ENCODE measurements around the gene ATF5.

Gene ATF5

GRCh38 chr19:49929121-49929610 is at the start of gene ATF5, which contains the start of gene NUP62:
TSS of gene ATF5 (plus strand) at chr19:49929205. CDS start at chr19:49930851, 1,646 bp downstream.
TSS of gene NUP62 (minus strand) at chr19:49929504. CDS start at chr19:49909807, 19,697 bp downstream.
- TF ChIP-seq, protein P1, sequence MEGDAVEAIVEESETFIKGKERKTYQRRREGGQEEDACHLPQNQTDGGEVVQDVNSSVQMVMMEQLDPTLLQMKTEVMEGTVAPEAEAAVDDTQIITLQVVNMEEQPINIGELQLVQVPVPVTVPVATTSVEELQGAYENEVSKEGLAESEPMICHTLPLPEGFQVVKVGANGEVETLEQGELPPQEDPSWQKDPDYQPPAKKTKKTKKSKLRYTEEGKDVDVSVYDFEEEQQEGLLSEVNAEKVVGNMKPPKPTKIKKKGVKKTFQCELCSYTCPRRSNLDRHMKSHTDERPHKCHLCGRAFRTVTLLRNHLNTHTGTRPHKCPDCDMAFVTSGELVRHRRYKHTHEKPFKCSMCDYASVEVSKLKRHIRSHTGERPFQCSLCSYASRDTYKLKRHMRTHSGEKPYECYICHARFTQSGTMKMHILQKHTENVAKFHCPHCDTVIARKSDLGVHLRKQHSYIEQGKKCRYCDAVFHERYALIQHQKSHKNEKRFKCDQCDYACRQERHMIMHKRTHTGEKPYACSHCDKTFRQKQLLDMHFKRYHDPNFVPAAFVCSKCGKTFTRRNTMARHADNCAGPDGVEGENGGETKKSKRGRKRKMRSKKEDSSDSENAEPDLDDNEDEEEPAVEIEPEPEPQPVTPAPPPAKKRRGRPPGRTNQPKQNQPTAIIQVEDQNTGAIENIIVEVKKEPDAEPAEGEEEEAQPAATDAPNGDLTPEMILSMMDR (conservative IDR thresholded peaks at IDR 0.05; ENCODE audit: low read depth, low read length): no peak
- DNase-seq (ENCODE audit: low read depth): peak; percentile 82
- H3K4me3 ChIP-seq (ENCODE audit: low read depth, low read length): peak within 1 kb of the TSS; percentile 98

DNA sequence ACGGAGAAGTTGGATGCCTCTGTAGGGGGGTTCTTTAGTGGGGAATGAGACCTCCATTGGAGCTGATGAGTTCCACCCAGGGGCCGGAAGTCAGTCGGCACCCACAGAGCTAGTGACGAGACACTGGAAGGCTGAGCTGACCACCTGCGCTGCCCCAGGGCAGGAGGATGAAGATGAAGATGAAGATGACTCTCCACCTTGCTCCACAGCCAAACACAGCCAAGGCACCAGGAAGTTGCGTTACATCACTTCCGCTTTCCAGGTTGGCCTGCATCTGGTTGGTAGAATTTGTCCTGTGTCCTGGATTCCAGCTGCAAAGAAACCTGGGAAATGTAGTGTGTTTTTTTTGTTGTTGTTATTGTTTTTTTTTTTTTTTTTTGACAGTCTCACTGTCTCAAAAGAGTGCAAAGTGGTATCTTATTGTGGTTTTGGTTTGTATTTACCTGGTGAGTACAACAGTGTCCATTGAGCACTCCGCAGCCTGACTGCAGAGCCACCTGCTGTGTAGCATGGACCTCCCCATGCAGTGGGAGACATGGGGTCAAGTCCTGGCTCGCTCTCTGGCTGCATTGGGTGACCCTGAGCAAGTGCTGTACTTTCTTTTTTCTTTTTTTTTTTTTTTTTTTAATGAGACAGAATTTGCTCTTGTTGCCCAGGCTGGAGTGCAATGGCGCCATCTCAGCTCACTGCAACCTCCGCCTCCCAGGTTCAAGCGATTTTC is 49.6 kb upstream of the ATF5 start:
- TF ChIP-seq, protein P1 (conservative IDR thresholded peaks at IDR 0.05; ENCODE audit: low read depth, low read length): no peak
- no peak overlapping the region for H3K4me3 ChIP-seq (ENCODE audit: low read depth, low read length)
- no peak for DNase-seq (ENCODE audit: low read depth)

DNA sequence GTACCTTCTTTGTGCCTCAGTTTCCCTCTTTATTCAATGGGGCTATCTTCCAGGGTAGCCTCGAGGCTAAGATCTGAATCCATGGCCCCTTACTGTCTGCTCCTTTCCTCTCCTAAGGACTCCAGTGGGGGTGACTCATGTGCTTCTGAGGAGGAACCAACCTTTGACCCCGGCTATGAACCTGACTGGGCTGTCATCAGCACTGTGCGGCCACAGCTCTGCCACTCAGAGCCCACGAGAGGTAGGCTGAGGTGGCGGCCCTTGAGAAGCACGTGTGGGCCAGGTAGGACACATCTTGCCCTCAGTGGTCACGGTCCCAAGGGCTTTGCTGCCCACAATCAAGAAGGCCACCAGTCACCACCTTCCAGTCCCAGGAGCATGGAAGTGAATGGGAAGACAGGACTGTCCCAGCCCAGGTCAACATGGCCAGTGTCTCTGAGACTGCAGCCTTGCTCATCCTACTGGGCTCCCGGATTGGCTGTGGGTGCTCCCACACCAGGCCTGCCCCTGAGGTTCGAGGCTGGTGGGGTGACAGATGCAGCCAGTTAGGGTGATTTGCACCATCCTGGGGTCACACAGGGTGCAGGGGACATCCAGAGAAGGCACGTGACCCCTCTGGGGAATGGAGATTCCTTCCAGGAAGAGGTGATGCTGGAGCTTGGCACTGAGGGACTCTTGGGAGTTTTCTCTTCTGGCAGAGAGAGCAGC is 48.7 kb upstream of the ATF5 start:
- no peak for DNase-seq (ENCODE audit: low read depth)

GRCh38 chr19:49881186-49881585 is 47.8 kb upstream of the ATF5 start:
- no peak overlapping the region for H3K4me3 ChIP-seq (ENCODE audit: low read depth, low read length)
- TF ChIP-seq, protein P1 (conservative IDR thresholded peaks at IDR 0.05; ENCODE audit: low read depth, low read length): no peak

More for the DNA sequence above, 48.7 kb upstream of the ATF5 start:
- H3K4me3 ChIP-seq (ENCODE audit: low read depth, low read length): no peak overlapping the region
- TF ChIP-seq, protein P1 (conservative IDR thresholded peaks at IDR 0.05; ENCODE audit: low read depth, low read length): no peak

DNA sequence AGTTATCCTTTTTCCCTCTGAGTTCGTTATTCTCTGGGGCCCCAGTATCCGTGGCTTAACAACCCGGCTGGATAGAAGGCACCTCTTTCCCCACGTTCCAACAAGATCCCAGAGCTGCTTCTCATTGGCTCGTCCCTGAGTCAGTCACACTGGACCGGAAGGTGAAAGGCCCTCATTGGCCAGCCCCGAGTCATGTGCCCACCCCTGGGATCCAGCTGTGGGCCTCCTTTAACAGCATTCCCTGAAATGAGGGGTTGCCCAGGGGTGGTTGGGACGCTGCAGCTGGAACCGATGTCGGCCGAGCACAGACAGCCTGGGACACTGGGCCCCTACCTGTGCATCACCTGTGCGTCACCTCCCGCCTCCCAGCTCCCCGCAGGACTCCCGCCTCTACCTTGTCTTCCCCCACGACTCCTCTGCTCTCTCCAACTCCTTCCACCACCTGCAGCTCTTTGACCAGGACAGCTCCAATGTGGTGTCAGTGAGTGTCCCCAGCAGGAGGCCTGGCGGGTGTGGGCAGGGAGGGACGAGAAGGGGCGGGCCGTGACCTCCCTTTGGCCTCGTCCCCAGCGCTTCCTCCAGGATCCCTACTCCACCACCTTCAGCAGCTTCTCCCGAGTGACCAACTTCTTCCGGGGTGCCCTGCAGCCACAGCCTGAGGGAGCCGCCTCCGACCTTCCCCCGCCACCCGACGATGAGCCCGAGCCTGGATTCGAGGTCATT is 47.2 kb upstream of the ATF5 start:
- H3K4me3 ChIP-seq (ENCODE audit: low read depth, low read length): no peak overlapping the region
- no peak for DNase-seq (ENCODE audit: low read depth)
- TF ChIP-seq, protein P1 (conservative IDR thresholded peaks at IDR 0.05; ENCODE audit: low read depth, low read length): no peak

More at GRCh38 chr19:49881186-49881585, 47.8 kb upstream of the ATF5 start:
- DNase-seq (ENCODE audit: low read depth): no peak

DNA sequence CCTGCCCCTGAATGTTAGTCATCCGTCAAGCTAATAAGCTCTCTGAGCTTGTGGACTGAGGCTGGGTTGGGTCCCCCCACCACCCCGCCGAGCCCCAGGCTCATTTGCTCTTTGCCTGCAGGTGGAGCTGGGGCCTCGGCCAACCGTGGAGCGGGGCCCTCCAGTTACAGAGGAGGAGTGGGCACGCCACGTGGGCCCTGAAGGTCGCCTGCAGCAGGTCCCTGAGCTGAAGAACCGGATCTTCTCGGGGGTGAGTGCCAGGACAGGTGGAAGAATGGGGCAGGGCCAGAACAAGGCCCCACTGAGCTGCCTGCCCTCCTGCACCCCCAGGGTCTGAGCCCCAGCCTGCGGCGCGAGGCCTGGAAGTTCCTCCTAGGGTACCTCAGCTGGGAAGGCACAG is 46.4 kb upstream of the ATF5 start:
- TF ChIP-seq, protein P1 (conservative IDR thresholded peaks at IDR 0.05; ENCODE audit: low read depth, low read length): no peak

More for the DNA sequence above, 46.4 kb upstream of the ATF5 start:
- H3K4me3 ChIP-seq (ENCODE audit: low read depth, low read length): no peak overlapping the region
- no peak for DNase-seq (ENCODE audit: low read depth)
